Suppressor macrophage treated with lipopolysaccharide for 1 hour (primary cell): ENCODE measurements around the gene HGFAC.

Experiments
- DNase-seq, 3 donors: peaks; one replicate each; pipeline ENCODE4 v3.0.0-alpha.2; 2020 to 2022

The HGFAC gene

GRCh38 chr4:3464349-3464905 is 22.7 kb downstream of the HGFAC start:
- DNase-seq: no peak

GRCh38 chr4:3464911-3465697 is 23.3 kb downstream of the HGFAC start:
- DNase-seq: no peak

- no peak for DNase-seq
Observed at GRCh38 chr4:3465698-3466671, 24.2 kb downstream of the HGFAC start.

- no peak for DNase-seq
Observed at GRCh38 chr4:3466691-3467600, 25.2 kb downstream of the HGFAC start.

GRCh38 chr4:3467601-3468031 is 25.8 kb downstream of the HGFAC start:
- DNase-seq: no peak

GRCh38 chr4:3468154-3468553 is 26.4 kb downstream of the HGFAC start:
- no peak for DNase-seq

- no peak for DNase-seq
Observed at GRCh38 chr4:3468804-3469203, 27.0 kb downstream of the HGFAC start.

GRCh38 chr4:3469386-3470243 is 27.8 kb downstream of the HGFAC start:
- no peak for DNase-seq

GRCh38 chr4:3470244-3471097 is 28.7 kb downstream of the HGFAC start:
- DNase-seq: no peak

- DNase-seq: no peak
Observed at GRCh38 chr4:3471098-3471760, 29.5 kb downstream of the HGFAC start.

GRCh38 chr4:3471886-3472285 is 30.1 kb downstream of the HGFAC start:
- DNase-seq: no peak

- no peak for DNase-seq
Observed at GRCh38 chr4:3472411-3473141, 30.8 kb downstream of the HGFAC start.

- DNase-seq: no peak
Observed at GRCh38 chr4:3473181-3473950, 31.6 kb downstream of the HGFAC start.

GRCh38 chr4:3473996-3474765 is 32.4 kb downstream of the HGFAC start:
- DNase-seq: no peak

- no peak for DNase-seq
Observed at GRCh38 chr4:3475041-3475712, 33.4 kb downstream of the HGFAC start.

GRCh38 chr4:3475713-3476260 is 34.0 kb downstream of the HGFAC start:
- DNase-seq: no peak

GRCh38 chr4:3476341-3476747 is 34.6 kb downstream of the HGFAC start:
- DNase-seq: no peak
